GDM1 (cell line): Measurements from ENCODE around the gene C1RL.
"Not testable (repeated sequence)": the region's sequence is repeated elsewhere in the genome, so short reads cannot be mapped to it uniquely, and the experiment has no call there.

Experiments
- DNase-seq: peaks from one replicate; lab custom pipeline; 2025; lab: John Stamatoyannopoulos, UW

The C1RL gene

DNA sequence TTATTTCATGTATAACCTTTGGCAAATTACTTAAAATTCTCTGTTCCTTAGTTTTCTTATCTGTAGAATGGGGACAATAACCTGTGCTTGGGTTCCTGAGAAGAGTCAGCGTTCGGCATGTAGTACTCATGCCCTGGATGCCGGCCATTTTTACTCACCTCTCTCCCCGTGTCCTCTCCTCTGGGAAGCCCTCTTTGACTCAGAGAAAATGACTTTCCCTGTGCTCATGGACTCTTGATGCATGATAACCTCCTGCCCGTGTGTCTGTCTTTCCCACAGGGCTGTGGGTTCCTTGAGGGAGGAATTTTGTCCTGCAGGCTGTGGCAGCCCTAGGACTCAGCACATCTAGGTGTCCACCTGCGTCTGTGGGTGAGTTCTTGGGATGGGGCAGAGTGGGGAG, 5.8 kb upstream of the C1RL start:
- no peak for DNase-seq

DNA sequence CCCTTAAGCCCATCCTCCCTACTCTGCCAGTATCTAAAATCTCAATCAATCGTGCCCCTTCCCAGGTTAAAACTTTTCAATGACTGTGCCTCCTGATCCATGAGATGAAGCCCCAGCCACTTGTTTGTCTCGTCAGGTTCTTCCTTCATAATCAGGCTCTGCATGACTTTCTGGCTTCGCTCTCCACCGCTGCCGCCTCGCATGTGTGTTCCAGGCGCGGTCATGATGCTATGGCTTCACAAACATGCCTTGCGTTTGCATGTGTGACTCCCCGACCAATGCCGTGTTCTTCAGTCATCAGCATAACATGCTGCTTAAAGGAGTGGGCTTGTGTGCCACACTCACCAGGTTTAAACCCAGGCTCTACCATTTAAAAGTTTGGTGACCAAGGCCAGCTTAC, 5.0 kb upstream of the C1RL start:
- DNase-seq: no peak

DNA sequence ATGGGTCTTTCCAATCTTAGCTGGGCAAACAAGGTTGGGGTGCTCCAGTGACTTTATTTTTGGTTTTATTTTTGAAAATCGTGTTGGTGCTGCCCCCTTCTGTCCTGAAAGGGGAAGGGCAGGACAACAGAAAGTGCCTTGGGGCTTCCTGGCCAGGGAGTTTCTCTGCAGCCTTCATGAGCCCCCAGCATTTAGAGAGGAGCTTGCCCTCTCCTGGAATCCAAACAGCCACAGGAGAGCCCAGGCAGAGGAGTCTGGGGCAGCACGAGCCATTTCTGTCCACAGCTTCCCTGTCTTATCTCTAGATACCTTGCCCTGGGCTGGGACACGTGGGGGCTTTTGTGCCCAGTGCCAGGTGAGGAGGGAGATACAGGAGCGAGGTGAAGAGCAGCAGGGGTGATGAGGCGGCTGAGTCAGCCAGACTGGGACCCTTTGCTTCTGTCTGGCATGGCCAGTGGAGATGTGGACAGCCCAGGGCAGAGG, 4.4 kb upstream of the C1RL start:
- DNase-seq: no peak

DNA sequence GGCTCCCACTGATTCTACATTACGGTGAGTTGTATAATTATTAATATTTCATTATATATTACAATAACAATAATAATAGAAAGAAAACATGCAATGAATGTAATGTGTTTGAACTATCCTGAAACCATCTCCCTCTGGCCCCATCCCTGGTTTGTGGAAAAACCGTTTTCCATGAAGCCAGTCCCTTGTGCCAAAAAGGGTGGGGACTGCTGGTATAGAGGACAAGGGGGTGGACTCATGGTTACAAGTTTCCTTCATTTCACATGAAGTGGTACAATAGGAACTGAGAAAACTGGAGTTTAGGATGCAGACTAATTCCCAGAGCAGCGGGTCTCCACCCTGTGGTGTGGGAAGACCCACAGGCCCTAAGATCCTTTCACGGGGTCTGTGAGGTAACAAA, 3.0 kb upstream of the C1RL start:
- DNase-seq: no peak

DNA sequence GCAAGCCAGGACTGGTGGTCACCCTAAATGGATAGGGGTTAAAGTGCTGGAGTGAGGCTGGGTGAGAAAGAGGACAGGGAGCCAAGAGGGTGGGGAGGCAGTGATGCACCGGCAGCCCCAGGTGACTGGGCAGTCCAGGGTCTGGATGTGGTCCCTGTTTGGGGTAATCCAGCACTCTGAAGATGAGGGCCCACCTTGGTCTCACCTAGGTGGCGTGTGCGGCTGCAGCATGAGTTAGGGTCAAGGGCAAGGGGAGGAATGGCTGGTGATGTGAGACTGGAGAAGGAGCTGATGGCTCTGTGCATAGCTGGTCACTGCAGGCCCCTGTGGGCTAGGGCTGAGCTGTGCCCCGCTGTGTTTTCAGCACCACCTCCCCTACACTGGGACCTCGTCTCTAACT, 1.6 kb upstream of the C1RL start:
- no peak for DNase-seq

DNA sequence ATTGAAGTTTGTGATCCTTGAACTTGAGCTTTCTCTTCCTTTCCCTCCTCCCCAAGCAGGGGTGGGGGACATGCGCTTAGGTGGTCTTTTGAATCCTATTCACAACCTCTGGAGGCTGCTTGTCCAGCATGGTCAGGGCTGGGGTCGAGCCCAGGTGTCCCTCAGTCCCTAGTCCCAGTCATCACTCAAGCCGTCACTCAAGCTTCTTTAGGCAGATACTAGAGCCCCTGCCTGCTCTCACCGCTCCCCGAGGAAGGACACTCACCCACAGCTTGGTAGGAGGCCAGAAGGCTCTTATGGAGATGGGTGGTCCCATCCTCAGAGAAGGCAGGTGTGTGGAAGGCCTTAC, 532 bp upstream of the C1RL start:
- DNase-seq: no peak

DNA sequence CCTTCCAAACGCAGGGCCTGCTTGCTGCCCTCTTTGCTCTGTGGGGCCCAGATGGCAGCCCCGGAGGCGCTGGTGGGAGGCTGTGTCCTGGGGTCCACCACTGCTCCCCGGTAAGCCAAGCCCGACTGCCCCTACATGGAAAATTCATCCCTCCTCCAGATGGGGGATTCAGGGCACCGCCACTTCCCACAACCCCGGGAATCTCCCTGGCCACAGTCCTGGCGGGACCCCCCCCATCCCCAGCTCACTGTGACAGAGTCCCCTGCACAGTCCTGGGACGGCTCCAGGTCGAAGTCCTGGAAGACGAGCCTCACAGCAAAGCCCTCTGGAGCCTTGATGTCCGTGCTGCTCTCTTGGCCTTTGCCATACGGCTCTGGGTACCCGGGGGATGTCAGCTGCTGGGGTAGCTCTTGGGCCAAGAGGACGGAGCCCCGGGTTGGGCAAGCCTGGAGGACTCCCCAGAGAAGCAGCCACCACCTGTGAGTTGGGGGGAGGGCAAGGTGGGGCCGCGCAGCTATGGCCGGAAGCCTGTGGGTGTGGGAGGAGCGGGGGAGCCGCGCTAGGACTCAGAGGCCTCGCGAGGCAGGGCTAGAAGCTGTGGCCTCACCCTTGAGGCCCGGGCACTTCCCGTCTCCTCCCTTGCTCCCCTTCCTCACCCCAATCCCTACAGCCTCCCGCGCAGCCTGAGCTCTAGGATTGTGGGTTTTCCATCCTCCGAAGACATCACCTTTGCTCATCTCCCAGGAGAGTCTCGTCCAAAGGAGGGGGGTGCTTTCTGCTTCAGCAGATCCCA, 815 bp downstream of the C1RL start:
- peak; percentile 81 for DNase-seq

DNA sequence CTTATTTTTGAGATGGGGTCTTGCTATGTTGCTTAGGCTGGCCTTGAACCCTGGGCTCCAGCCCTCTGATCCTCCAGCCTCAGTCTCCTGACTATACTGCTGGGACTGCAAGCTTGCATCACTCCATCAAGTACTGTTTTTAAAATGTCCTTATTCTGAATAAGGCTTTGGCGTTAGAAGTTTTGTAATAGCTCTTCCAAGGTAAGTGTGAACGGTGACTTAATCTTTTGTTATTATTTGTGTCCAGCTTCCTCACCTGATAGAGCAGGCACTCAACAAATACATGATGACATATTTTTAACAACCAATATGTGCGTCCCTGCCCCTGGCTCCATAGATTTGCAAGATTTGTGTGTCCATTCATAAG, 1.4 kb downstream of the C1RL start:
- DNase-seq: no peak

DNA sequence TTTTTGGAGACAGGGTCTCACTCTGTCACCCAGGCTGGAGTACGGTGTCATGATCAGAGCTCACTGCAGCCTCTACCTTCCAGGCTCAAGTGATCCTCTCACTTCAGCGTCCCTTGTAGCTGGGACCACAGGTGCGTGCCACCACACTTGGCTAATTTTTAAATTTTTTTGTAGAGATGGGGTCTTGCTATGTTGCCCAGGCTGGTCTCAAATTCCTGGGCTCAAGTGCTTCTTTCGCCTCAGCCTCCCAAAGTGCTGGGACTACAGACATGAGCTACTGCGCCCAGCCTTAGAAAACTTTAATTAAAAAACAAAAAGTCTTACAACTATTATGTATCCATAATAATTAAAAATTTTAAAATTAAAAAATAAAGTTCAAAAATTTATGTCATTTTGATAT, 1.8 kb downstream of the C1RL start:
- not testable (repeated sequence) for DNase-seq

DNA sequence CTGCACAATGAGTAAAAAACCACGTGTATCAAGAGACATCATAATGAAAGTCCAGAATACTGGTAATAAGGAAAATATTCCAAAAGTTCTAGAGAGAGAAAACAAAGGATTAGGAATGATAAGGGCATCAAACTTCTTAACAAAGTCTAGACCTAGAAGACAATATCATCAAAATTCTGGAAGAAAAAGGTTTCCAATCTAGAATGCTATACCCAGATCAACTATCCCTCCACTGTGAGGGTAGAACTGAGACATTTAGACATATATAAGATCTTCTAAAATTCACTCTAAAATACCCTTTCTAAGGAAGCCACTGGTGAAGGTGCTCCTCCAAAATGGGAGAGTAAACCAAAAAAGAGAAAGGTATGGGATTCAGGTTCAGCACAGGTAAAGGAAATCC, 2.9 kb downstream of the C1RL start:
- DNase-seq: no peak

DNA sequence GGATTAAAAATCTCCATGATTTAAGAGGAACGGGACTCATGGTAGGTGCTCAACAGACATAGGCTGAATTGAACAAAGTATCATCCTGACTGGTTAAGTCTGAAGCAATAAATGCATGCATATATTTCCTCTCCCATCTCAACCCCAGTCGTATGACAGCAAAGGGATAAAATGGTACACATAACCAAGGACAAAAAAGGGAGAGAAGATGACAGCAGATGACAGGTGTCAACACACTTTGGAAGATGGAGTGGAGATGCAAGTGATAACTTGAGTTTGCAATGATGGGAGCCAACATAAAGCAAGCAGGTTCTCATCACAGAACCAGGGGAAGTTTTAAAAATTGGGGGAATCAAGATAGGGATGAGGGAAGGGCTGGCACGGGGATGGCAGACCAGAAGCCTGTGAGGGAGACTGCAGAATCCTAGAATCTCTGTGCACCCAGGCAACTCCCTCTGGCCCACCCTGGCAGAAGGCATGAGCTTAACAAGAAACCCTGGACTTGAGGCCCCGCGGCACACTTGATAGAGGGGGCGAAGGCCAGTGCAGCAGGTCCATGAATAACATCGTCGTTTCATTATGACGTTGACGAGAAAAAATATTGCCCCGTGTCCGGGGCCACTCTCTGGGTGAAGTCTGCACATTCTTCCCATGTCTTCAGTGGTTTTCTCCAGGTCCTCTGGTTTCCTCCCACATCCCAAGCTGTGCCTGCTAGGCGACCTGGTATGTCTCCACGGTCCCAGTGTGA, 5.0 kb downstream of the C1RL start:
- no peak for DNase-seq

DNA sequence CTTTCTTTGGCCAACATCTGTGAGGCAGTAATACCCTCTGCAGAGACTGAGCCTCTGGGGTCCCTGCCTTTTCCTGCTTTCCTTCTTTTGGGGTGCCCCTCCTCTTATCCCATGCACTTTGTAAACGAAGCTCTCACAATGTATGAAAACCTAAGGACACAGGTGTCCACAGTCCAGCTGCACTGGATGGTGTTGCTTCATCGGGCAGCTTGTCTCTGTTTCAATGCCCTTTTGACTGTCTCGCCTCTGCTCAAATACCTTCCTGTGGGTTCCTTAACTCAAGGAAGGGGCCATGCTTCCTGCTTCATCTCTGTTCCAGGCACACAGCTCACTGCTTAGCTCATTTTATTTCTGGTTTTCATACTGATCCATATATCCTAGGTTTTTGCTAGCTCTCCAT, 6.4 kb downstream of the C1RL start:
- no peak for DNase-seq

DNA sequence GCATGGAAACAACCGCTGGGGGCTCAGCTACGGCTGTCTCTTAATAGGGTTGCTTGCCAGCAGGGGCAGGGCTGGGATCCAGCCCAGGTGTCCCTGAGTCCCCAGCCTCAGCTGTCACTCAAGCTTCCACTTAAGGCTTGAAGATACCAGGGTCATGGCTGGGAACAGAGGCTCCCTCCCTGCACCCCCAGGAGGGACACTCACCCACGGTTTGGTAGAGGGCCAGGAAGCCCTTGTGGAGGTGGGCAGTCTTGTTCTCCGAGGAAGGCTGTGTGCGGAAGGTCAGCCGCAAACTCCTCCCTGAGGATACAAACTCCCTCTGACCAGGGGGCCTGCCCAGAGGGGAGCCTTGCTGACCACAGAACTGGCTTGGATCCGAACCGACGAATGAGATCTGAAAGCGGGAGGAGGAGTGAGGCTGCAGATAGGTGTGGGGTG, 7.3 kb downstream of the C1RL start:
- DNase-seq: no peak

DNA sequence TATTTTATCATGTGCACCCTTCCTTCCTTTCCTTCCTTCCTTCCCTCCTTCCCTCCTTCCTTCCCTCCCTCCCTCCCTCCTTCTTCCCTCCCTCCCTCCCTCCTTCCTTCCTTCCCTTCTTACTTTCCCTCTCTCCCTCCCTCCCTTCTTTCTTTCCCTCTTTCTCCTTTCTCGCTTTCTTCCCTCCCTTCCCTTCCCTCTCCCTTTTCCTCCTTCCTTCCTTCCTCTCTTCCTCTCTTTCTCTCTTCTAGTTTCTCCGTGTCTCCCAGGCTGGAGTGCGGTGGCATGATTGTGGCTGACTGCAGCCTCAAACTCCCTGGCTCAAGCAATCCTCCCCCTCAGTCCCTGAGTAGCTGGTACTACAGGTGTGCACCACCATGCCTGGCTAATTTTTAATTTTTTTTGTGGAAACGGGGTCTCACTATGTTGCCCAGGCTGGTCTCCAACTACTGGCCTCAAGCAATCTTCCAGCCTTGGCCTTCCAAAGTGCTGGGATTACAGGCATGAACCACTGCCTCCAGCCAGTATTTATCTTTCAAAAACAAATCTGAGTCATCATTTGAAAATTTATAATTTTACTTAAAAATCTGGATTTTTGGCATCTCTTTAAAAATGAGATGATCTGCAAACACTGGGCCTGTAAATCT, 7.8 kb downstream of the C1RL start:
- DNase-seq: no peak

DNA sequence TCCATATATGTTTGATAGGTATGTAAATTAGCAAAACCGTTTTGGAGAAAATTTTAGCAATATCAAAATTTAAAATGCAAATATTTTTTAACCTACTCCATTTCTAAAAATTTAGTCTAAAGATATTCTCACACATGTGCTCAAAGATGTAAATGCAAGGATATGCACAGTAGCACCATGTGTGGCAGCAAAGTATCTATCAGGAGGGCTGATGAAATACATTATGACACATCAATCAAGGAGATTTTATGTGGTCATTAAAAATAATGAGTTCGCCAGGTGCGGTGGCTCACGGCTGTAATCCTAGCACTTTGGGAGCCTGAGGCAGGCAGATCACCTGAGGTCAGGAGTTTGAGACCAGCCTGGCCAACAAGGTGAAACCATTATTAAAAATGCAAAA, 8.8 kb downstream of the C1RL start:
- no peak for DNase-seq

DNA sequence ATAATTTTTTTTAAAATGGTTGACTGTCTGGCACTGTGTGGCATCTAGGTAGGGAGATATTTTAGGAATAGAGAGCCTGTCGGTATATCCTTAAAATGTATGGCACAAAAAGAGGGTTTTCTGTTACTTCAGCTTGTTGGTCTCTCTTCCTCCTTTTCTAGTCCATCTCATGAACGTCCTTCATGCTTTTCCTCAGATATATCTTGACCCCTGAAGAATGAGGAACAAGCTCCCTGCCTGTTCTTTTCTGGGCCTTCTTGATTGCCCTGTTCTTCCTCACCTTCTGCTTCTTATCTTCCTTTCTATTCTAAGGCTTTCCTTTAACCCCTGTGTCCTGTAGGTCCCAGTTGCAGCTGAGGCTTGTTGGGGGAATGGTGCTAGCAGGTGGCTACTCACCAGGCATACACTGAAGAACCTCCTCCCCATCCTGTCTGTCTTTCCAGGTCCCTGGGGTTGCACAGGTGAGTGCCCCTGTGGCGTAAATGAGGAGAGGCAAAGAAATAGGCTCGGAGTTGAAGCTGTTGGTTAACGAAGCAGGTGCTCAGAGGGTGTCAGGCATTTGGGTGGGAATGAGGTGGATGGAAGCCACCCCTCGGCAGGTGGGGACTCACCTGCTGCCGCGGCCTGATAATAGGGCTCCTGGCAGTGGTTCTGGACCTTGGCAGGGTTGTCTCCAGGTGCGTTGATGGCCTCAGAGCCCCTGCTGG, 9.6 kb downstream of the C1RL start:
- DNase-seq: no peak

DNA sequence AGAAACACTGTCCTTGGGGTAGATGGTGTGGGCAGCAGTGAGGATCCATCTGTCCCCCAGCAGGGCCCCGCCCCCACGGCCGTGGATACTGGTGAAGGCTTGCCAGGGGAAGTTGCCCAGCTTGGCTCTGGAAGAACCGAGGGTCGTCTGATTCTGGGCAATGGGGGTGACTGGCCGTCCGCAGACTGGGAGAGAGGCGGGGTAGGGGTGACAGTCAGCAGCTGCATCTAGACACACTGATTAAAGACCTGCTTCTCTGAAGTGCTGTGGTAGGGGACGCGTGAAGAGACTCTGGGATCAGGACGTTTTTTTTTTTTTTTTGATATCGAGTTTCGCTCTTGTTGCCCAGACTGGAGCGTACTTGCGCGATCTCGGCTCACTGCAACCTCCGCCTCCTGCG, 12.0 kb downstream of the C1RL start:
- DNase-seq: no peak

DNA sequence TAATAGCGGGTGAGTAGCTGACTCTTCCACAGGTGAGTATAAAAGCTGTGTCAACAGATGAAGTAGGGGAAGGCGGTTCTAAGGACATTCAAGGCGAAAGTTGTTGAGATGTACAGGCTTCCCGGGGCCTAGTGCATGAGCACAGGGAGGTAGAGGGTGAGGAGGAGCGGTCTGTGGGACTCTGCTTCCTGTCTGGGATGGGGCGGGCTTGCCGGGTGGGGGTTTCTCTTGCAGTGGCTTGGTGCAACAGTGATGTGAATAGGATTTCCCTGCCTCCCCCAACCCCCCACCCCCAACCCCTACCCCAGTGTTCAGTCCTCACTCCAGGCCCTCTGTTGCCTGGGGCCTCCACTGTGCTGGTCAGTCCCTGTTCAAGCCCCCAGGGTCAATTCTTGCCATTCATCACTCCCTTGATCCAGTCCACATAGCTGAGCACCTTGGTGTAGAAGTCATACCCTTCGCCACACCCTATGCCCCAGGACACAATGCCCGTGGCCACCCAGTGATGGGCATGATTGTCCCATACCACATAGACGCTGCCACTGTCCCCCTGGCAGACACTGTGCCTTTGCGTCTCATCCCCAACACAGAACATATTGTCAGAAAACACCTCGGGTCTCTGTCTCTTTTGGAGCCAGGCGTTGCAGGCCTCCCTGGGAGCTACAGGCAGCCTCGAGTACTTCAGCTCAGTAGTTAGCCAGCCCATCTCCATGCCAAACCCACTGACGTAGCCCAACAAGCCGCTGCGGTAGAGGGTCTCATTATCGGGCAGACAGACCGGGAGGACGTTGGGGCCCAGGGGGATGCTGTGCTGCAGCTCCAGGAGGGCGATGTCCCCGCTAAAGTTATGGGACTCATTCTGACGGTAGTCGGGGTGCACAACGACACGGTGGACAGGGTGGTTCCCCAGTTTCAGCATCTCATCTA, 12.7 kb downstream of the C1RL start:
- no peak for DNase-seq

DNA sequence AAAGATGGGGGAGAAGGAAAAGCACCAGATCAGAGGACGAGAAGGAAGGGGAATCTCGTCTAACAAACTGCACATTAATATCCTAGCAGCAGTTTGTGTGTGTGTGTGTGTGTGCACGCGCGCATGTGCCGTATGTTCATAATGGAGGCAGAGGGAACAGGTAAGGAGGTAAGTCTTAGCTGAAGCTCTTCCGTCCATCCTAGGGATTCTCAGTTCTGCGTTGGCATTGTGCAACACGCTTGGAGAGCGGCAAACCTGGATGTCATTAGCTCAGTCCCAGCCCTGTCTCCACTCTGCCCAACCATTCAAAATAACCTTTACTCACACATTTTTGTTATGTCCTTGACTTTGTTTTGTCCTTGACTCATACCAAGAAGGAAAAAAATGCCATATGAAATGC, 15.1 kb downstream of the C1RL start:
- no peak for DNase-seq

DNA sequence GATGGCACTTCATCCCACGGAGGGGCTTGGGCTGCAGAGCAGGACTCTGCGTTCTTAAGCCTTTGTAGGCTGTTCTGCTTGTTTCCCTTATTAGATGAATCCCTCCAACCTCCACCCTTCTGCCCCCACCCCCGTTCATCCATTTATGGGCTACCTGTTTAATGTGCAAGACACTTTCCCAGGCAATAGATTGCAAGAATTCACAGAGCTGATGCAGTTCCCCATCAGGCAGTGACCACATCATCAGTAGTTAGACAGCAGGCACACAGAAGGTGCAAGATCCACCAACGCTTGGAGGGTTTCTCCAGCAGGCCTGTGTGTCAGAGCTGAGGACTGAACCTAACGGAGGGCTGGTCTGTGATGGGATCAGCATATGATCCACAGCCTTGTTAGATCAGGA, 15.5 kb downstream of the C1RL start:
- no peak for DNase-seq

DNA sequence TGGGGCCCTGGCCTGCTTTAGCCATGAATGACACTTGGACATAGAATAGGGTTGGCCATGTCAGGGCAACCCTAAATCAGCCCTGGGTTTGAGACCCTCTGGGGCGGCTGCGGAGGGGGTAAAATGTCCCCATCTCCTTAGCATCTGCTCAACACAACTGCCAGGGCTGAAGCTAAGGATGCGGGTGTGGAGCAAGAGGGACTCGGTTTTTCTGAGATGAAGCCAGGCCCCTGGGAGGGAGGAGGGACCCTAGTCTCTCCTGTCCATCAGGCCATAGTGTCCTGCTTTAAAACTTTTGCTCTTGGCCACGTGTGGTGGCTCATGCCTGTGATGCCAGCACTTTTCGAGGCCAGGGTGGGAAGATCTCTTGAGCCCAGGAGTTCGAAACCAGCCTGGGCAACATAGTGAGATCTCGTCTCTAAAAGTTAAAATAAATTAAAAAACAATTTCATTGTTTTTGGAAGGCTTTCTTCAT, 16.0 kb downstream of the C1RL start:
- DNase-seq: no peak
